GM21576 (cell line): ENCODE results near the gene CSNK1D.

Experiments used
- ATAC-seq: cut with Tn5 transposase; IDR thresholded peaks from one replicate; pipeline ENCODE4 v1.9.1; 2021; ENCODE audit warnings: mild to moderate bottlenecking, moderate library complexity; ENCODE audit not compliant: unreplicated experiment

Gene CSNK1D

DNA sequence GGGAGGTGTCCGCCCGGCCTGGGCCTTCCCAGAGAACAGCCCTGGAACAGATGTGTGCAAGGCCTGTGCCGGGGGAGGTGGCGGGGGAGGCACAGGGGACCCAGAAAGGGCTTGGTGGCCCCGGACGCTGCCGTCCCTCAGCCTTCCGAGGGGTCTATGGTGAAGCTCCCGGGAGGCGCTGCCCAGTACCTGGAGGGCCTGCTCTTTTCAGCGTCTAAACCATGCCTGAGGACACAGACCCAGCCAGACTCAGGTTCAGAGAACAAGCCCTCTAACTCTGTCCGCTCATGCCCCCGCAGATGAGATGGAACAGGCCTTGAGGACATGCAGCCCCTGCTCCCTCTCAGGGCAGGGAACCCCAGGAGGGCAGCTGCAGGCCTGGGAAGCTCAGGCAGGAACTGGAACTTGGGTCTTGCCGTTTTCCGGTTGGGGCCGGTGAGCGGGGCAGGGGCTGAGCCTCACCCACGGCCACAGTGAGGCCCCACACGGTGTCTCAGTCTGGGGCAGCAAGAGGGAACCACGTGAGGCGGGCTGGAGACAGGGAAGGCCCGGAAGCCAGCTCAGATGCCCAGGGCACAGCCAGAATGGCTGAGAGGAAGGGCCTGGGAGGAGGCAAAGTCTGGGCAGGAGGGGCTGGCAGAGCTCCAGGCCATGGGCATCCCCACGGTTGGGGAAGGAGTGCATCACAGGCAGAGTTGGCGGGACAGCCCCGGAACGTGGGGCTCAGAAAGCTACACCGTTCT is 32.1 kb downstream of the CSNK1D start:
- no peak for ATAC-seq

DNA sequence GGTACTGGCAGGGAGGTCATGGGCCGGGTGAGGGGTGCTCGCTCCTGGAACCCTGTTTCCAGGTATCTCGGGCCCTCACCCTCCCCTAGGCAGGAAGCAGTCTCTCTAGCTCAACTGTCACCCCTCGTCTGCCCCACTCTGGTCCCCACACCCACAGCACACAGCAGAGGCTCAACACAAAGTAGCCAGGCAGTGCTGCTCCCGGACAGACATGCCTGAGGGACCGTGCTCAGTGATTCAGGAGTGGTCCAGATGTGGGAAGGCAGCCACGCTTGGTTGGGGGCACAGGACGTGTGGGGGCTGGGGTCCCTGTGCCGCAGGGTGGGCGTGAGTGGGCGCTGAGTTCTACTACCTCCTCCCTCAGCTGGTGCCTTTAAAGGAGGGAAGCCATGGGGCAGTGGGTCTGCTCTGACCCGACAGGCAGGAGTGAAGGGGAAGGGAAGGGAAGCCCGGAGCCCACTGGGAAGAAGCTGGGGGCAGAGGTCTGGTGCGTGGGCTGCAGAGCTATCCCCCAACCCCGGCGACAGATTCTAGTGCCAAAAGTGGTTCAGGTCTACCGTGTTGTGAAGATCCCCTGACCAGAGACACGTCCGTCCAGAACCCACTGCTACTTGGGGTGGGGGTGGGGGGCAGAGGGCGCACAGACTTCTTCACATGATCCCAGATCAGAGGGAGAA is 32.9 kb downstream of the CSNK1D start:
- ATAC-seq: no peak

DNA sequence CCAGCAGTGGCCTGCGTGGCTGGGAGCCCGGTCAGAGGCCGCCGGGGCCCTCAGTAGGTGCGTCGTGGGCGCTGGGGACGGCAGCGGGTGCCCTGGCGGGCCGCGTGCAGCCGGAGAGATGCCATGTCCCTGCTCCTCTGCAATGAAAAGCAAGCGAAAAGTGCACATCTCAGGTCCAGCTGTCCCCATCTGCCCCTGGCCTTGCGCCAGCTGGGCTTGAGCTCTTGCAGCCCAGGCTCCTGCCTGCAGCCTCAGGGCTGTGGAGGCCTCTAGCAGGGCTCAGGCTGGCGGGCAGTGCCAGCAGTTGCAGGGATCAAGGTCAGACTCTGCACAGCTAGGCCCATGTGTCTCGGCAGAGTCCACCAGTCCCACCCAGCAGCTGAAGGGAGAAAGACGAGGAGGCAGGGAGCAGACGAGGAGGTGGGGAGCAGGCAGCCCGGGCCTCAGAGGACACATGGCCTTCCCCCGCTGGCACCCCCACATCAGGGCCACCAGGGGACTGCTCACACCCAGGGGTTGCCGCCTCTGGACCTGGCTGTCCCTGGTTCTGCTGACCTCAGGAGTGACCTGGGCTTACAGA is 33.5 kb downstream of the CSNK1D start:
- ATAC-seq: no peak

- ATAC-seq: no peak
Measured at GRCh38 chr17:82239401-82239925, 34.0 kb downstream of the CSNK1D start.

DNA sequence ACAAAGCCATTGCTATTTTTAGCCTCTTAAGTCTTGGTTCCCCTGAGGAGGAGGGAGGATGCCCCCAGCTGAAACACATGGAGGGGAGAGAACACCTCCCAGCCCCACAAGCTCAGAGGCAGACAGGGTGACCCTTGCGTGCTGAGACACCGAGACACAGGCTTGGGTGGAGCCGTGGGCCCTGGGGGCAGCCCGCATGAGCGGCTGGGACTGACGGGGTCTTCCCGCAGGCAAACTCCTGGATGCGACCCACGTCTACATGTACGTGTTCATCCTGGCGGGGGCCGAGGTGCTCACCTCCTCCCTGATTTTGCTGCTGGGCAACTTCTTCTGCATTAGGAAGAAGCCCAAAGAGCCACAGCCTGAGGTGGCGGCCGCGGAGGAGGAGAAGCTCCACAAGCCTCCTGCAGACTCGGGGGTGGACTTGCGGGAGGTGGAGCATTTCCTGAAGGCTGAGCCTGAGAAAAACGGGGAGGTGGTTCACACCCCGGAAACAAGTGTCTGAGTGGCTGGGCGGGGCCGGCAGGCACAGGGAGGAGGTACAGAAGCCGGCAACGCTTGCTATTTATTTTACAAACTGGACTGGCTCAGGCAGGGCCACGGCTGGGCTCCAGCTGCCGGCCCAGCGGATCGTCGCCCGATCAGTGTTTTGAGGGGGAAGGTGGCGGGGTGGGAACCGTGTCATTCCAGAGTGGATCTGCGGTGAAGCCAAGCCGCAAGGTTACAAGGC is 34.9 kb downstream of the CSNK1D start:
- no peak for ATAC-seq

DNA sequence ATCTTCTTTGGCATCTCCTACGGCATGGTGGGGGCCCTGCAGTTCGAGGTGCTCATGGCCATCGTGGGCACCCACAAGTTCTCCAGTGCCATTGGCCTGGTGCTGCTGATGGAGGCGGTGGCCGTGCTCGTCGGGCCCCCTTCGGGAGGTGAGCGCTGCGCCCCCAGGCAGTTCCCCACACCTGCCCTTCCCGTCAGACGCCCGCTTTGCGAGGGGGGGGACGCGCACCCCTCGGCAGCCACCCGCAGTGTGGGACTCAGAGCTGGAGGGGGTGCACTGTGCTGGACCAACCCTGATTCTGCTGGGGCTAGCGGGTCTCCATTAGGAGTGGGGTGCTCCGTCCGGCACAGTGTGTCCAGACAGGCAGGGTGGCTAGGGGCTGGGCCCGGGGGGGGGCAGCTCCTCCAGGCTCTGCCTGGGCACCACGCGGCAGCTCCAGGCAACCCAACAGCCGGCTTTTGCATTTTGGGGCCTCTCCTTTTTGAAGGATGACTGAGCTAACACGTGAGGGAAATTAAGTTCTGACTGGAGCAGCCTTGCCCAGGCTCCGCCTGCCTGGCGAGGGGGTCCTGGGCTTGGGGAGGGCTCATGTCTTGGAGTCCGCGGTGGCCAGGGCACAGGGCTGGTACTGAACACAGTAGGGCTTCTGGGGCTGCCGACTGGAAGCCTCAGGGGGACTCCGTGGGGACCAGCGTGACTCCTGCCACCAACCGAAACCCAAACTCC is 35.6 kb downstream of the CSNK1D start:
- ATAC-seq: no peak

- ATAC-seq: no peak
Measured at GRCh38 chr17:82237083-82237745, 36.3 kb downstream of the CSNK1D start.

- ATAC-seq: no peak
Measured at GRCh38 chr17:82236142-82236971, 37.1 kb downstream of the CSNK1D start.

DNA sequence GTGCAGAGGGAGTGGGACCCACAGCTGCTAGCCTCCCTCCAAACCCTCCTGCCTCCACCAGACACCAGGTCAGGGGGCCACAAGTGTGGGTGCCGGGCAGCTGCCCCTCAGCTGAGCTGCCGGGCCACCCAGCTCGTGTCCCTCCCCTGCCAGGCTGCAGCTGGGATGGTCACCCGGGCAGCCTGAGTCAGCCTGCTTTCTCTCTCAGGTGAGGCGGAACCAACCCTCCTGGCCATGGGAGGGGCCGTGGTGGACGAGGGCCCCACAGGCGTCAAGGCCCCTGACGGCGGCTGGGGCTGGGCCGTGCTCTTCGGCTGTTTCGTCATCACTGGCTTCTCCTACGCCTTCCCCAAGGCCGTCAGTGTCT is 37.7 kb downstream of the CSNK1D start:
- ATAC-seq: no peak

- no peak for ATAC-seq
Measured at GRCh38 chr17:82235056-82235774, 38.3 kb downstream of the CSNK1D start.

- ATAC-seq: no peak
Measured at GRCh38 chr17:82234211-82235055, 39.1 kb downstream of the CSNK1D start.

DNA sequence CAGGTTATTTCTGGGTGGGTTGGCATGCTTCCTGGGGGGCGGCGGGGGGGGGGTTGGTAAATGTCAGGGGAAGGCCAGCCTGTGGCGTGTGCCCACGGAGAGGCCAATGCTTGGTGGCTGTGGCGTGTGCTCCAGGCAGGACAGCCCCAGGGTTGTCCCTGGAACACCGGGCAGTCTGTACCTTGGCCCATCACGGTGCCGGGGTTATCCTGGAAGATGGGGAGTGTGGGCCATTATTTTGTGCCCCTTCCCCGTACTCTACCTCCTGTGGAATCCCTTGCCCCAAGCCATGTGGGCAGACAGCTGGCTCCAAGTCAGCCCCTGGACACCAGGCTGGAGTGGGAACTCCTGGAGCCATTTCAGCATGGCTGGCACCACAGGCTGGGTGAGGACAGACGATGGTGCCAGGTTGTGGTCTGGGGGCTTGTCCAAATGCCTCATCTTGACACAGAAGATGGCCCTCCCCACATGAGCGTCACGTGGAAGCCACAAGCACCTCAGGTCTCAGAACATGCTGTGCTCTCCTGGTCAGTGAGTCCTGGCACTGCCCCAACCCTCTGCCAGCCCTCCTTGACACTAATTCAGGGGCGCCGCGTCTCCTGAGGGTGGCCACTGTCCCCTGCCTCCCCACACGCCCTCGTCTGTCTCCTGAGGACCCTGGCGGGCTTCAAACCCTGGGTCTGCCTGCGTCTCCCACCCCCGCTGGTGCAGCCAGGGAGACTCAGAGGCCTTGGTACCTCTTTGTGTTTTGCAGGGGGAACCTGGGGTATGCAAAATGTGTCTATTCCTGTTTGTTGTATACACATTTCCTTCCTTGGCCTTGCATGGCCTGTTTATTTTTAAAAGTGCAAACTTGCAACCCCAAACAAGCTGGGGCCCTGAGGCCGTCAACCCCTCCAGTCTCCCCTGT is 40.4 kb downstream of the CSNK1D start:
- ATAC-seq: no peak

GRCh38 chr17:82232322-82232820 is 41.1 kb downstream of the CSNK1D start:
- ATAC-seq: no peak

DNA sequence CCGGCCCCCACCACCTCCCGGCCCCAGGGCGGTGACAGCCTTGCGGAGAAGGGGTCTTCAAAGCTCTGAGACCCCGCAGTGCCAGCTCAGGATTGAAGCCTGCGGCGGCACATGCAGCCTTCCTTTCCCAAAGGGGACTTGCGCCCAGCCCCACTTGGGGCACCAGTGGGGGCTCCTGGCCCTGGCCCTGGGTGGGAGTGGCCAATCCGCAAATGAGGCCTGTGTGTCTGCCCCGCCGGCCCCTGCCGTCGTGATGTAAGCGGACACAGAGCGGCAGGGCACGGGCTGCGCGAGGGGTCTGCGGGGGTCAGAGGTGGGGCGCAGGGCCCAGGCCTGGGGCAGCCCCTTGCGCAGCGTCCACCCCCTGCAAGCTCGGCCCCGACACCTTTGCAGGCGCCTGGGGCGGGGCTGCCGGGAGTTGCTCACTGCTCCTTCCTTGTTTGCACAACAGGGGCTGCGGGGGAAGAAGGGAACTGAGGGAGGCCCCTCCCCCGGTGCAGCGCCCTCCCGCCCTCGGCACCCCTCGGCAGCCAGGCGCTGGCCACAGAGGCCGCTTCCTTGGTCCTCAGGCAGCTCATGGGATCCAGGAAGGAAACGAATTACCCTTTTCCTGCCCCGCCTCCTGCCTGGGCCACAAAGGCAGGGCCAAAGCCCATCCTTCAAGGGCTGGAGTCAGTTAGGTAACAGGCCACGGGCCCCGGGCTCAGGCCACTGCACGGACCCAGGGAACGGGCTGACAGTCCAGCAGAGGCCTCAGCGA is 41.8 kb downstream of the CSNK1D start:
- ATAC-seq: no peak

- ATAC-seq: no peak
Measured at GRCh38 chr17:82231312-82231561, 42.3 kb downstream of the CSNK1D start.
